H7 (cell line): ENCODE measurements around the gene ERCC1. TPM values are rescaled to one million over a fixed set of nuclear protein-coding genes. Genes with fewer than 3 reads are reported as not detected.
"Not testable (repeated sequence)": the region's sequence is repeated elsewhere in the genome, so short reads cannot be mapped to it uniquely, and the experiment has no call there.

Experiments used
- DNase-seq: peaks from one replicate; pipeline ENCODE4 v3.0.0; 2012
- H3K27me3 ChIP-seq: 2 replicates; pipeline ENCODE4 v1.6.0; 2011; ENCODE audit warnings: mild to moderate bottlenecking, low read length; ENCODE audit not compliant: control insufficient read depth, insufficient read depth
- H3K36me3 ChIP-seq: replicated peaks from 2 replicates; pipeline ENCODE4 v1.5.1; 2011; ENCODE audit warnings: low read length; ENCODE audit not compliant: control insufficient read depth, insufficient read depth
- H3K4me3 ChIP-seq: 2 replicates; pipeline ENCODE4 v1.5.1; 2011; ENCODE audit warnings: low read depth, mild to moderate bottlenecking, control low read depth, low read length, moderate library complexity; ENCODE audit not compliant: insufficient read depth
- total RNA-seq: library from RNA; depleted of rRNA; stranded (reverse); fragments of >200 nt; shearing (Covaris generic); gene quantifications from 2 replicates; pipeline ENCODE4 v1.2.3, GENCODE V29; 2014

The ERCC1 gene
- total RNA-seq, 1 experiment from 2014 or later = 68.5 TPM

DNA sequence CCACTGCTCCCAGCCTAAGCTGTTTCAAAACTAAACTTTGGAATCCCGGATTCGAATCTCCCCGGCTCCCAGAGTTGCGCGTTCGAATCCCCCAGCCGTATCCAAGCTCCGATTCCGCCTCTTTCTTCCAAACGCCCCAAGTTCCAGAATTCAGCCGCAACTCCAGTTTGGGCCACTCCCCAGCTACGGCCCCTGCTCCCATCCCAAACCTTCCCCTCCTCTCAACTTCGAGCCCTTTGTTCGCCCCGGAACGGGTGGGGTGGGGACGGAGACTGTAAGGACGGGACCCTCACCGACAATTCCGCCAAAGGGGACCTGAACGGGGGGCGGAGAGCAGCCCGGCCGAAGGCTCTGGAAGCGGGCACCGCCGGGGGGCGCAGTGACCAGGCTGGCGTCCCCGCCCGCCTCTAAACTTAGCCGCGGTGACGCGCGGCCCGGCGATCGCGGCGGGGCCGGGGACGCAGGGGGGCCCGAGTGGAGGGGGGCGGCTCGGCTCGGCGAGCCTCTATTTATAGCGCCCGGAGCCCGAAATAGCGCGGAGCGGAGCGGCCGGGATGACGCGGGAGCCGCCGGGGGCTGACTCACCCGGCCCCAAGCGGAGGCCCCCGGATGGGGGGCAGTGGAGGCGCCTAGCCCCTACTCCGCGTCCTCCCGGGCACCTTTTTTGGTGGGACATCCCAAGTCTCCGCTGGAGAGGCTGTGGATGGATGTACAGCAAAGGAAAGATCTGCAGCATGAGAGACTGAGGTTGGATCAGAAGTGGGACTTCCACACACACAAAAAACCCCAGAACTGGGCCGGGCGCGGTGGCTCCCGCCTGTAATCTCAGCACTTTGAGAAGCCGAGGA is 4.9 kb upstream of the ERCC1 start:
- Histone ChIP-seq H3K27me3 (no peaks in the 10 kb centered on the region), H3K36me3 (no peaks in the 10 kb centered on the region), H3K4me3 (peak overlapping the region; percentile 64)
- peak; percentile 94 for DNase-seq

DNA sequence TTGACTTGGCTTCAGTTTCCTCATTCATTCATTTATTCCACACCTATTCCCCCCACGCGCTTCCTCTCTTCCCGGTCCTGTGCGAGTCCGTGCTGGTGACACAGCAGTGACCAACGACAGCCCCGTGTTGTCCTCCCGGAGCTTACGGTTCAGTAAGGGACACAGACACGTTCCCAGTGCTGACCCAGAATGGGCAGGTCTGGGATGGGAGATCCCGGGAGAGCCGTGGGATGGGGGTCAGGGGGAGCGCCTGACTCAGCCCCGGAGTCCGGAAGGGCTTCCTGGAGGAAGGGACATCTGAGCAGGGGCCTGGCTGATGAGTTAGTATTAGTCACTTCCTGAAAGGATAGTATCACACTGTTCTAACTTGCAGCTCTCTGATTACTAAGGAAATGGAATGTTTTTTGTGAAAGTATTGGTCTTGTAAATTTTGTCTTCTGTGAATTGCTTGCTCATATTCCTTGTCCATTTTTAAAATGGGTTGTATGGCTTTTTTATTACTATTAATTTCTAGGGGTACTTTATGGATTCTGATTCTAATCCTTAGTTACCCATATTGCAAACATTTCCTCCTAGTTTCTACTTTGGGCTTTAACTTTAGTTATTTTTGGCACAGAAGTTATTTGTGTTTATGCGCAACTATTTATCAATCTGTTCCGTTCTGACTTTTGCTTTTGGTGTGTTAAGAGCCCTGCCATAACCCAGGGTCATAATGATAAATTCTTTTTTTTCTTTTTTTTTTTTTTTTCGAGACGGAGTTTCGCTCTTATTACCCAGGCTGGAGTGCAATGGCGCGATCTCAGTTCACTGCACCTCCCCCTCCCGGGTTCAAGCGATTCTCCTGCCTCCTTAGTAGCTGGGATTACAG is 708 bp upstream of the ERCC1 start:
- DNase-seq = peak; percentile 81
- H3K27me3 ChIP-seq = no peaks in the 10 kb centered on the region
- peaks cover 4% of the 10 kb centered on the region; the same call in 1 of the 2 replicates for H3K36me3 ChIP-seq
- peak overlapping the region; percentile 72 for H3K4me3 ChIP-seq

GRCh38 chr19:45423033-45423588 is 606 bp downstream of the ERCC1 start:
- peaks cover 4% of the 10 kb centered on the region for H3K36me3 ChIP-seq
- DNase-seq = no peak
- peak overlapping the region; percentile 70 for H3K4me3 ChIP-seq
- H3K27me3 ChIP-seq = no peaks in the 10 kb centered on the region

- Histone ChIP-seq H3K27me3 (no peaks in the 10 kb centered on the region), H3K36me3 (peaks cover 4% of the 10 kb centered on the region), H3K4me3 (no peak overlapping the region)
- no peak for DNase-seq
These were observed 1.7 kb downstream of the ERCC1 start for GRCh38 chr19:45421947-45422498.

- Histone ChIP-seq H3K36me3 (peaks cover 5% of the 10 kb centered on the region), H3K4me3 (no peak overlapping the region), H3K27me3 (no peaks in the 10 kb centered on the region)
- no peak for DNase-seq
These were observed 2.8 kb downstream of the ERCC1 start for GRCh38 chr19:45420871-45421270.

DNA sequence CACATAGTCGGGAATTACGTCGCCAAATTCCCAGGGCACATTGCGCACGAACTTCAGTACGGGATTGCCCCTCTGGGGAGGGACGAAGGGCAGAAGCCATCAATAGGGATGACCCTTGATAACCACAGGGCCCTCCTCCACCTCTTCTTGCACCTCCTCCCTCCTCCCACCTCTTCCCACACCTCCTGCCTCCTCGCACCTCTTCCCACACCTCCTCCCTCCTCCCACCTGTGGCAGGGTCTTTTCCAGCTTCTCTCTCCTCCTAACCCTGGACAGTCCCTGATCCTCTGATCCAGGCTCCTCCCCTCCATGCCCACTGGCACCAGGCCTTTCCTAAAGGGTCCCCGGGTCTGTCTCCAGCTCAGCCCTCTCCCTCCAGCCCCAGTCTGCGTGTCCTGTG is 3.4 kb downstream of the ERCC1 start:
- H3K36me3 ChIP-seq = peaks cover 5% of the 10 kb centered on the region
- DNase-seq = peak; percentile 39
- H3K4me3 ChIP-seq = no peak overlapping the region
- H3K27me3 ChIP-seq = no peaks in the 10 kb centered on the region

DNA sequence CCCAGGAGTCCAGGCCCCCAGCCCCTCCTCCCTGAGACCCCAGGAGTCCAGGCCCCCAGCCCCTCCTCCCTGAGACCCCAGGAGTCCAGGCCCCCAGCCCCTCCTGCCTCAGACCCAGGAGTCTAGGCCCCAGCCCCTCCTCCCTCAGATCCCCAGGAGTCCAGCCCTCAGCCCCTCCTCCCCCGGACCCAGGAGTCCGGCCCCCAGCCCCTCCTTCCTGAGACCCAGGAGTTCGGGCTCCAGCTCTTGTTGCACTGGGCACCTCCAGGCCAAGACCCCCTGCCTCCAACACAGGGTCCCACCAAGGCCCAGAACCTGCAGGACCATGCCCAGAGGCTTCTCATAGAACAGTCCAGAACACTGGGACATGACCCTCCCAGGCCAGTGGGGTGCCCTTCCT is 3.8 kb downstream of the ERCC1 start:
- no peak for DNase-seq
- H3K27me3 ChIP-seq = no peaks in the 10 kb centered on the region
- peaks cover 5% of the 10 kb centered on the region for H3K36me3 ChIP-seq
- no peak overlapping the region for H3K4me3 ChIP-seq

GRCh38 chr19:45419396-45419795 is 4.3 kb downstream of the ERCC1 start:
- Histone ChIP-seq H3K4me3 (no peak overlapping the region), H3K27me3 (no peaks in the 10 kb centered on the region), H3K36me3 (peaks cover 8% of the 10 kb centered on the region)
- DNase-seq = peak; percentile 42

DNA sequence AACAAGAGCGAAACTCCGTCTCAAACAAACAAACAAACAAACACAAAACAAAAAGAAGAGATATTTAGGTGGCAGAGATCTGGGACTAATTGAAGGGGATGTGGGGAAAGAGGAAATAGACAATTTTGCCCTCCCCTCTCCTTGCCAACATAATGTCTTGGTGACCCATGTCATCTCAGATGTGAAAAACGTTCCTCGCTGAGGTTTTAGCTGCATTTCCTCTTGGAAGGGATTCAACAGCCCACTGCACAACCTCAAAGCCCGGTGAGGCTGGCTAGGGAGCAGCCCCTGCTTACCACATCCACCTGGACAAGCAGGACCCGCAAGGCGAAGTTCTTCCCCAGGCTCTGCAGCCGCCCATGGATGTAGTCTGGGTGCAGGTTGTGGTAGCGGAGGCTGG is 4.9 kb downstream of the ERCC1 start:
- no peak for DNase-seq
- Histone ChIP-seq H3K36me3 (peaks cover 10% of the 10 kb centered on the region), H3K4me3 (no peak overlapping the region), H3K27me3 (no peaks in the 10 kb centered on the region)

- Histone ChIP-seq H3K27me3 (no peaks in the 10 kb centered on the region), H3K4me3 (no peak overlapping the region), H3K36me3 (peaks cover 13% of the 10 kb centered on the region)
- no peak for DNase-seq
These were observed 6.6 kb downstream of the ERCC1 start for GRCh38 chr19:45417151-45417550.

GRCh38 chr19:45414468-45414867 is 9.2 kb downstream of the ERCC1 start:
- Histone ChIP-seq H3K27me3 (no peaks in the 10 kb centered on the region), H3K36me3 (peaks cover 10% of the 10 kb centered on the region), H3K4me3 (no peak overlapping the region)
- DNase-seq = no peak

DNA sequence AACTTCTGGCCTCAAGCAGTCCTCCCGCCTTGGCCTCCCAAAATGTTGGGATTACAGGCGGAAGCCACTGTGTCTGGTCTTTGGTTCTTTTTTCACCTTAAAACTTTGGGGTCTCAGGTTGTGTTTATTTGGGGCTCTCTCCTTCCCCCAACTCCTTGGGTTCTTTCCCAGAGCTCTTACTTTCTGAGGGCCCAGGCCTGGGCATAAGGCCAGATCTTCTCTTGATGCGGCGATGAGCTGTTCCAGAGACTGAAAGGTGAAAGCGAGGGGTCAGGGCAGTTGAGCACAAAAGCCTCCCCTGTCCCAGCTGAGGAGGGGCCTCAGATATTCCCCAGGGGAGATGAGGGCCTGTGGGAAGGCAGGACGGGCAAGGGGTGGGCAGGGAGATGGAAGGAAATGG is 10.2 kb downstream of the ERCC1 start:
- Histone ChIP-seq H3K27me3 (no peaks in the 10 kb centered on the region), H3K4me3 (no peak overlapping the region), H3K36me3 (peaks cover 12% of the 10 kb centered on the region)
- no peak for DNase-seq

DNA sequence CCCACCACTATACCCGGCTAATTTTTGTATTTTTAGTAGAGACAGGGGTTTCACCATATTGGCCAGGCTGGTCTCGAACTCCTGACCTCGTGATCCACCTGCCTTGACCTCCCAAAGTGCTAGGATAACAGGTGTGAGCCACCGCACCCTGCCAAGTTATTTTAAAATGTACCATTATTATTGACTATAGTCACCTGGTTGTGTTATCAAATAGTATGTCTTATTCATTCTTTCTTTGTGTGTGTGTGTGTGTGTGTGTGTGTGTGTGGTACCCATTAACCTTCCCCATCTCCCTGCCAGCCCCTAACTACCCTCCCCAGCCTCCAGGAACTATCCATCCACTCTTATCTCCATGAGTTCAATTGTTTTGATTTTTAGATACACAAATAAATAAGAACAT is 13.4 kb downstream of the ERCC1 start:
- H3K4me3 ChIP-seq, H3K27me3 ChIP-seq, DNase-seq: not testable (repeated sequence)
- H3K36me3 ChIP-seq = peaks cover 11% of the 10 kb centered on the region

GRCh38 chr19:45409557-45409920 is 14.2 kb downstream of the ERCC1 start:
- Histone ChIP-seq H3K4me3 (no peak overlapping the region), H3K36me3 (peaks cover 9% of the 10 kb centered on the region), H3K27me3 (no peaks in the 10 kb centered on the region)
- DNase-seq = peak; percentile 19
